SK-N-SH treated with all-trans-retinoic acid at 6 μM for 48 hours (cell line): Measurements from ENCODE around the gene UTRN.

Experiments
- ATAC-seq: fragments of 200-7000 bp; cut with Tn5 transposase; 3 replicates; pipeline ENCODE4 v1.9.1; 2020; ENCODE audit warnings: mild to moderate bottlenecking, moderate library complexity
- ARNTL ChIP-seq: fragments of 450-650 bp; formaldehyde crosslinking; IDR thresholded peaks from 2 replicates; pipeline ENCODE4 v1.5.0; 2020; ENCODE audit warnings: low read depth, mild to moderate bottlenecking, moderate library complexity, borderline replicate concordance
- BACH2 ChIP-seq: fragments of 250-450 bp; sonication (Bioruptor Pico); IDR thresholded peaks from 2 replicates; pipeline ENCODE4 v1.9.0; 2021; ENCODE audit warnings: mild to moderate bottlenecking, borderline replicate concordance
- ESRRG ChIP-seq: fragments of 250-450 bp; sonication (Bioruptor Pico); IDR thresholded peaks from 2 replicates; pipeline ENCODE4 v1.6.1; 2021; ENCODE audit warnings: mild to moderate bottlenecking
- GLIS3 ChIP-seq: fragments of 250-450 bp; sonication (Bioruptor Pico); IDR thresholded peaks from 2 replicates; pipeline ENCODE4 v1.5.0; 2020; ENCODE audit warnings: mild to moderate bottlenecking, moderate library complexity
- ISL1 ChIP-seq: fragments of 250-450 bp; sonication (Bioruptor Pico); IDR thresholded peaks from 2 replicates; pipeline ENCODE4 v2.1.2; 2022; ENCODE audit warnings: mild to moderate bottlenecking, moderate library complexity
- OSR1 ChIP-seq: fragments of 250-450 bp; sonication (Bioruptor Pico); IDR thresholded peaks from 2 replicates; pipeline ENCODE4 v1.8.0; 2022; ENCODE audit warnings: moderate library complexity, mild to moderate bottlenecking, inconsistent platforms
- PPARA ChIP-seq: fragments of 250-450 bp; sonication (Bioruptor Pico); IDR thresholded peaks from 2 replicates; pipeline ENCODE4 v1.5.0; 2020; ENCODE audit warnings: mild to moderate bottlenecking, borderline replicate concordance
- RARB ChIP-seq: fragments of 250-450 bp; sonication (Bioruptor Pico); IDR thresholded peaks from 2 replicates; pipeline ENCODE4 v1.8.0; 2021; ENCODE audit warnings: mild to moderate bottlenecking, moderate library complexity
- SNAI2 ChIP-seq: fragments of 250-450 bp; sonication (Bioruptor Pico); IDR thresholded peaks from 2 replicates; pipeline ENCODE4 v1.5.0; 2020; ENCODE audit warnings: mild to moderate bottlenecking, moderate library complexity
- TCF4 ChIP-seq: fragments of 250-450 bp; sonication (Bioruptor Pico); IDR thresholded peaks from 2 replicates; pipeline ENCODE4 v1.8.0; 2021; ENCODE audit warnings: mild to moderate bottlenecking, moderate library complexity, borderline replicate concordance
- TOX ChIP-seq: fragments of 250-450 bp; sonication (Bioruptor Pico); IDR thresholded peaks from 2 replicates; pipeline ENCODE4 v1.8.0; 2021; ENCODE audit warnings: mild to moderate bottlenecking, moderate library complexity, borderline replicate concordance
- ZC3H10 ChIP-seq: fragments of 250-450 bp; sonication (Bioruptor Pico); IDR thresholded peaks from 2 replicates; pipeline ENCODE4 v1.5.1; 2021; ENCODE audit warnings: mild to moderate bottlenecking, moderate library complexity
- ZFP3 ChIP-seq: fragments of 250-450 bp; sonication (Bioruptor Pico); IDR thresholded peaks from 2 replicates; pipeline ENCODE4 v1.5.0; 2020; ENCODE audit warnings: mild to moderate bottlenecking, moderate library complexity
- ZFP30 ChIP-seq: fragments of 450-650 bp; formaldehyde crosslinking; IDR thresholded peaks from 2 replicates; pipeline ENCODE4 v1.5.0; 2022; ENCODE audit warnings: mild to moderate bottlenecking, moderate library complexity
- ZNF565 ChIP-seq: fragments of 450-650 bp; formaldehyde crosslinking; conservative IDR thresholded peaks from 2 replicates; pipeline ENCODE4 v1.5.0; 2020; ENCODE audit warnings: low read depth, mild to moderate bottlenecking, moderate library complexity
- ZNF70 ChIP-seq: fragments of 450-650 bp; formaldehyde crosslinking; IDR thresholded peaks from 2 replicates; pipeline ENCODE4 v1.5.0; 2020; ENCODE audit warnings: mild to moderate bottlenecking, moderate library complexity
- ZNF8 ChIP-seq: fragments of 450-650 bp; formaldehyde crosslinking; IDR thresholded peaks from 2 replicates; pipeline ENCODE4 v1.5.0; 2020; ENCODE audit warnings: mild to moderate bottlenecking, moderate library complexity
- TF ChIP-seq, protein P1 (sequence below): fragments of 250-450 bp; sonication (Bioruptor Pico); IDR thresholded peaks from 2 replicates; pipeline ENCODE4 v1.5.1; 2020; ENCODE audit warnings: low read depth, mild to moderate bottlenecking, moderate library complexity
- TF ChIP-seq, protein P2 (sequence below): fragments of 250-450 bp; sonication (Bioruptor Pico); IDR thresholded peaks from 2 replicates; pipeline ENCODE4 v1.5.0; 2020; ENCODE audit warnings: mild to moderate bottlenecking, moderate library complexity
- TF ChIP-seq, protein P3 (sequence below): fragments of 250-450 bp; sonication (Bioruptor Pico); IDR thresholded peaks from 2 replicates; pipeline ENCODE4 v1.8.0; 2020; ENCODE audit warnings: mild to moderate bottlenecking, moderate library complexity, borderline replicate concordance
- TF ChIP-seq, protein P4 (sequence below): fragments of 250-450 bp; sonication (Bioruptor Pico); IDR thresholded peaks from 2 replicates; pipeline ENCODE4 v1.5.1; 2021; ENCODE audit warnings: mild to moderate bottlenecking, moderate library complexity
- TF ChIP-seq, protein P5 (sequence below): fragments of 250-450 bp; sonication (Bioruptor Pico); IDR thresholded peaks from 2 replicates; pipeline ENCODE4 v1.8.0; 2021; ENCODE audit warnings: low read depth, mild to moderate bottlenecking, moderate library complexity, borderline replicate concordance

UTRN gene

DNA sequence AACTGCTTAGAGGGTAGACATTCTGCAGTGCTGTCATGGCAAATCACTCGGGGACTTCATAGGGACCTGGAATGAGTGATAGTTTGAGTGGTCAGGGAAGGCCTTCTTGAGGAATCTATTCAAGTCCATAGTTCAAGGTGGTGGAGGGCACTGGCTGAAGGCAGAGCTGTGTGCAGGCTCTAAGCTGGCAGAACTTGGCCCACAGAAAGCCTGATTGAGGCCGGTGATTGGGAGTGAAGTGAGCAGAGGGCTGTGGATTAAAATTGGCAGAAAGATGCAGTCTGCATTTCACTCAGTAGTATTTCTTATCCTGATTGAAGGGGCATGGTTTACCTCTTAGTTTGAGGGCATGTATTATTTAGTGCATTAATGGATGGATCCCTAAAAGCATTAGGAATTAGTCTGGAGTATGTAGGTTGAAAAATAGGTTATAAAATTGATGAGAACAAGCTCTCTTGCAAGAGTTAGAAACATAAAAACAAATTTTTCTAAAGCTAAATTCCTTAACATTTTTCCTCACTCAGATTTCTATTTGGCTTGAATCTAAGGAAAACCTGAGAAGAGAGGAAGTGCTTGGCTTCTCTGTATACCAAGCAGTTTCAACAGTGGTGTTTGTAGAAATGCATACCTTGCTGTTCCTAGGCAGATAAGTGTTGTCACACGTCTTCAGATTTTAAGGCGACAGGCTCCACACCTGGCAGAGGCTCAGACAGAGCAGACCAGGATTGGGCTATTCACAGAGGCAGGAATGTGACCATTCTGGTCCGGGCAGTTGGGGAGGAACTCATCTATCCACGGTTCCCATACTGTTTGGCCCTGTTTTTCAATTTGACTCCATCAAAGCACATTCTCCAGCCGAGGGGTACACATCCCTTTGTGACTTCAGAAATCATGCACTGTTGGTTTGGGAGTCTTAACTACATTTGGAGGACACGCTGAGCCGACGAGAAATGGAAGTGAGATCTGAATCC lies 45.2 kb downstream of the UTRN start:
- ATAC-seq = peak; percentile 45
- no peak for TF ChIP-seq ZNF70 (CRISPR knock-in tag)
- no peak for TF ChIP-seq PPARA (CRISPR knock-in tag)
- TF ChIP-seq TCF4 = no peak
- TF ChIP-seq RARB (CRISPR knock-in tag) = no peak
- TF ChIP-seq ESRRG (CRISPR knock-in tag) = no peak
- TF ChIP-seq ZFP3 = no peak

DNA sequence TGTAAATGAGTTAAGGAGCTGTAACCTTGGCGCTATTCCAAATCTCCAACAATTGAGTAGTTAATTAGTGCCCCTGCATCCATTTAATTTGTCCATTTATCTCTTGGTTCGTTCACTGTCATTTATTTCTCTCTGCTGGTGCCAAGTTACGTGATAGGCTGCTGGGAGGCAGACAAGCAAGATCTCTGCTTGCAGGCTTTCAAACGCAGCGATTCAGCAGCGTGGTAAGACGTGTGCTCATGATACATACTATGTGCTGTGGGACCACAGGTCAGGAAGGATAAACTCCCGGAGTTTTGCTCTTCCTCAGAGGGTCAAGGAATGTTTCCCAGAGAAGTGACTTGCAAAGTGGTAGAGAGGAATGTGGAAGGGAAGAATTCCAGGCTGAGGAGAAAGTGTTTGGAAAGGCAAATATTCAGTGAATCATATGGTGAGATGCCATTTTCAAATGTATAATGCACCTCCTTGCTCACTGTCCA lies 46.4 kb downstream of the UTRN start:
- TF ChIP-seq BACH2 (no peak), OSR1 (CRISPR knock-in tag) (0 out of 2 replicates have a peak, but pooled peaks have one; percentile 17), RARB (CRISPR knock-in tag) (no peak), ZNF8 (CRISPR knock-in tag) (no peak), ZNF565 (CRISPR knock-in tag) (no peak), ISL1 (CRISPR knock-in tag) (no peak)
- TF ChIP-seq, protein P1, sequence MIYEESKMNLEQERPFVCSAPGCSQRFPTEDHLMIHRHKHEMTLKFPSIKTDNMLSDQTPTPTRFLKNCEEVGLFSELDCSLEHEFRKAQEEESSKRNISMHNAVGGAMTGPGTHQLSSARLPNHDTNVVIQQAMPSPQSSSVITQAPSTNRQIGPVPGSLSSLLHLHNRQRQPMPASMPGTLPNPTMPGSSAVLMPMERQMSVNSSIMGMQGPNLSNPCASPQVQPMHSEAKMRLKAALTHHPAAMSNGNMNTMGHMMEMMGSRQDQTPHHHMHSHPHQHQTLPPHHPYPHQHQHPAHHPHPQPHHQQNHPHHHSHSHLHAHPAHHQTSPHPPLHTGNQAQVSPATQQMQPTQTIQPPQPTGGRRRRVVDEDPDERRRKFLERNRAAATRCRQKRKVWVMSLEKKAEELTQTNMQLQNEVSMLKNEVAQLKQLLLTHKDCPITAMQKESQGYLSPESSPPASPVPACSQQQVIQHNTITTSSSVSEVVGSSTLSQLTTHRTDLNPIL (CRISPR knock-in tag) = no peak
- peak; percentile 32; the same call in 2 of the 3 replicates for ATAC-seq

DNA sequence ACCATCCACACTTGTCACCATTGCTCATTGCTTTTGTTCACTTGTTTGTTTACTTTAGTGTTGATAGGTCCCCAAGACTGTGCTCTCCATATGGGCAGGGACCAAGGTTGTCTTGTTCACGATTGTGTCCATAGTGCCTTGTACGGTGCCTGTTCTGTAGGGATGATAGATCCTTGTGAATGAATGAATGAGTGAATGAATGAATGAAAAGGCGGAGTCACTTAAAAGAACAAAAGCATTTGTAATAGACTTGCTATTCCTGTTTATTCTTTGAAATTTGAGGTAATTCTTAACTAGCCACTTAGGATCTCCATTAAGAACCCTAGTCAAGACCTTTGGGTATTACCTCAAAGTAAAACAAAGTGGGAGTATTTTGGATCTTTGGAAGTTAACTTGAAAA lies 47.0 kb downstream of the UTRN start:
- ATAC-seq = no peak
- TF ChIP-seq ZNF8 (CRISPR knock-in tag) (no peak), PPARA (CRISPR knock-in tag) (no peak), ISL1 (CRISPR knock-in tag) (no peak), GLIS3 (CRISPR knock-in tag) (no peak), ZNF70 (CRISPR knock-in tag) (no peak)
- TF ChIP-seq, protein P2, sequence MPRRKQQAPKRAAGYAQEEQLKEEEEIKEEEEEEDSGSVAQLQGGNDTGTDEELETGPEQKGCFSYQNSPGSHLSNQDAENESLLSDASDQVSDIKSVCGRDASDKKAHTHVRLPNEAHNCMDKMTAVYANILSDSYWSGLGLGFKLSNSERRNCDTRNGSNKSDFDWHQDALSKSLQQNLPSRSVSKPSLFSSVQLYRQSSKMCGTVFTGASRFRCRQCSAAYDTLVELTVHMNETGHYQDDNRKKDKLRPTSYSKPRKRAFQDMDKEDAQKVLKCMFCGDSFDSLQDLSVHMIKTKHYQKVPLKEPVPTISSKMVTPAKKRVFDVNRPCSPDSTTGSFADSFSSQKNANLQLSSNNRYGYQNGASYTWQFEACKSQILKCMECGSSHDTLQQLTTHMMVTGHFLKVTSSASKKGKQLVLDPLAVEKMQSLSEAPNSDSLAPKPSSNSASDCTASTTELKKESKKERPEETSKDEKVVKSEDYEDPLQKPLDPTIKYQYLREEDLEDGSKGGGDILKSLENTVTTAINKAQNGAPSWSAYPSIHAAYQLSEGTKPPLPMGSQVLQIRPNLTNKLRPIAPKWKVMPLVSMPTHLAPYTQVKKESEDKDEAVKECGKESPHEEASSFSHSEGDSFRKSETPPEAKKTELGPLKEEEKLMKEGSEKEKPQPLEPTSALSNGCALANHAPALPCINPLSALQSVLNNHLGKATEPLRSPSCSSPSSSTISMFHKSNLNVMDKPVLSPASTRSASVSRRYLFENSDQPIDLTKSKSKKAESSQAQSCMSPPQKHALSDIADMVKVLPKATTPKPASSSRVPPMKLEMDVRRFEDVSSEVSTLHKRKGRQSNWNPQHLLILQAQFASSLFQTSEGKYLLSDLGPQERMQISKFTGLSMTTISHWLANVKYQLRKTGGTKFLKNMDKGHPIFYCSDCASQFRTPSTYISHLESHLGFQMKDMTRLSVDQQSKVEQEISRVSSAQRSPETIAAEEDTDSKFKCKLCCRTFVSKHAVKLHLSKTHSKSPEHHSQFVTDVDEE = no peak
- TF ChIP-seq, all 23 proteins: peak for 0

DNA sequence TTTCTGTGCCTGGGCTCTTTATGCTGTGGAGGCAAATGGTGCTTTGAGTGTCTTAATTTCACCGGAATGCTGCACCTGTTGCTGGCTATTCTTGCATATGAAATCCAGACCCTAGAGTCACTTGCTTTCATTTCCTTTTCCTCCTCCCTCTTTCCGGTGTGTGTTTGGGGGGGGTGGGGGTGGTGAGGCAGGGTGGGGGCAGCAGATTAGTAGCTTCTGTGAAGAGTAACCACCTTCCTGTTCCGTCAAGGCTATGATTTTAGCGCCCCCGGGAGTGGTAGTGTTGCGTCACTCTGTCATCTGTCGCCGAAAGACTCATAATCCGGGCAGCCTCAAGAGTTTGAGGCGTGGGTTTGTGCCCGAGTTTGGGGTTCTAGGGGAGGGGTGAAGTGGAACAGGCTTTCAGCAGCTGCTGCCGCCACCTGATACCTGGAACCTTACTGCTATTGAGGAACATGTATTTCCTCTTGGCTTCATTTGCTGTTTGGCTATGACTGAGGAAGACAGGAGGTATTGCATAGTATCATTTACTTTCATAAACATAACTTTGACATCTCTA lies 49.1 kb downstream of the UTRN start:
- no peak for ATAC-seq
- TF ChIP-seq ARNTL (CRISPR knock-in tag) = no peak
- TF ChIP-seq ZNF8 (CRISPR knock-in tag) = no peak
- TF ChIP-seq, protein P3, sequence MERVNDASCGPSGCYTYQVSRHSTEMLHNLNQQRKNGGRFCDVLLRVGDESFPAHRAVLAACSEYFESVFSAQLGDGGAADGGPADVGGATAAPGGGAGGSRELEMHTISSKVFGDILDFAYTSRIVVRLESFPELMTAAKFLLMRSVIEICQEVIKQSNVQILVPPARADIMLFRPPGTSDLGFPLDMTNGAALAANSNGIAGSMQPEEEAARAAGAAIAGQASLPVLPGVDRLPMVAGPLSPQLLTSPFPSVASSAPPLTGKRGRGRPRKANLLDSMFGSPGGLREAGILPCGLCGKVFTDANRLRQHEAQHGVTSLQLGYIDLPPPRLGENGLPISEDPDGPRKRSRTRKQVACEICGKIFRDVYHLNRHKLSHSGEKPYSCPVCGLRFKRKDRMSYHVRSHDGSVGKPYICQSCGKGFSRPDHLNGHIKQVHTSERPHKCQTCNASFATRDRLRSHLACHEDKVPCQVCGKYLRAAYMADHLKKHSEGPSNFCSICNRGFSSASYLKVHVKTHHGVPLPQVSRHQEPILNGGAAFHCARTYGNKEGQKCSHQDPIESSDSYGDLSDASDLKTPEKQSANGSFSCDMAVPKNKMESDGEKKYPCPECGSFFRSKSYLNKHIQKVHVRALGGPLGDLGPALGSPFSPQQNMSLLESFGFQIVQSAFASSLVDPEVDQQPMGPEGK (CRISPR knock-in tag) = no peak
- TF ChIP-seq TOX (CRISPR knock-in tag) = no peak
- TF ChIP-seq PPARA (CRISPR knock-in tag) = no peak
- no peak for TF ChIP-seq OSR1 (CRISPR knock-in tag)
- no peak for TF ChIP-seq ESRRG (CRISPR knock-in tag)
- no peak for TF ChIP-seq ZFP30 (CRISPR knock-in tag)
- no peak for TF ChIP-seq GLIS3 (CRISPR knock-in tag)
- TF ChIP-seq, protein P4, sequence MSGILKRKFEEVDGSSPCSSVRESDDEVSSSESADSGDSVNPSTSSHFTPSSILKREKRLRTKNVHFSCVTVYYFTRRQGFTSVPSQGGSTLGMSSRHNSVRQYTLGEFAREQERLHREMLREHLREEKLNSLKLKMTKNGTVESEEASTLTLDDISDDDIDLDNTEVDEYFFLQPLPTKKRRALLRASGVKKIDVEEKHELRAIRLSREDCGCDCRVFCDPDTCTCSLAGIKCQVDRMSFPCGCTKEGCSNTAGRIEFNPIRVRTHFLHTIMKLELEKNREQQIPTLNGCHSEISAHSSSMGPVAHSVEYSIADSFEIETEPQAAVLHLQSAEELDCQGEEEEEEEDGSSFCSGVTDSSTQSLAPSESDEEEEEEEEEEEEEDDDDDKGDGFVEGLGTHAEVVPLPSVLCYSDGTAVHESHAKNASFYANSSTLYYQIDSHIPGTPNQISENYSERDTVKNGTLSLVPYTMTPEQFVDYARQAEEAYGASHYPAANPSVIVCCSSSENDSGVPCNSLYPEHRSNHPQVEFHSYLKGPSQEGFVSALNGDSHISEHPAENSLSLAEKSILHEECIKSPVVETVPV = no peak
- TF ChIP-seq ZNF70 (CRISPR knock-in tag) = no peak
- TF ChIP-seq ZNF565 (CRISPR knock-in tag) = no peak
- no peak for TF ChIP-seq ZC3H10 (CRISPR knock-in tag)
- no peak for TF ChIP-seq ISL1 (CRISPR knock-in tag)
- TF ChIP-seq SNAI2 (CRISPR knock-in tag) = no peak
- TF ChIP-seq, protein P2 = no peak
- TF ChIP-seq, protein P5, sequence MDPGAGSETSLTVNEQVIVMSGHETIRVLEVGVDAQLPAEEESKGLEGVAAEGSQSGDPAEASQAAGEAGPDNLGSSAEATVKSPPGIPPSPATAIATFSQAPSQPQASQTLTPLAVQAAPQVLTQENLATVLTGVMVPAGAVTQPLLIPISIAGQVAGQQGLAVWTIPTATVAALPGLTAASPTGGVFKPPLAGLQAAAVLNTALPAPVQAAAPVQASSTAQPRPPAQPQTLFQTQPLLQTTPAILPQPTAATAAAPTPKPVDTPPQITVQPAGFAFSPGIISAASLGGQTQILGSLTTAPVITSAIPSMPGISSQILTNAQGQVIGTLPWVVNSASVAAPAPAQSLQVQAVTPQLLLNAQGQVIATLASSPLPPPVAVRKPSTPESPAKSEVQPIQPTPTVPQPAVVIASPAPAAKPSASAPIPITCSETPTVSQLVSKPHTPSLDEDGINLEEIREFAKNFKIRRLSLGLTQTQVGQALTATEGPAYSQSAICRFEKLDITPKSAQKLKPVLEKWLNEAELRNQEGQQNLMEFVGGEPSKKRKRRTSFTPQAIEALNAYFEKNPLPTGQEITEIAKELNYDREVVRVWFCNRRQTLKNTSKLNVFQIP (CRISPR knock-in tag) = no peak
- no peak for TF ChIP-seq RARB (CRISPR knock-in tag)
